Measurements from ENCODE around the gene FLRT1. TPM values are rescaled to one million over a fixed set of nuclear protein-coding genes. Genes with fewer than 3 reads are reported as not detected.

Gene FLRT1
- total and polyA plus RNA-seq, 4 donors = 0.02 to 0.32 (median 0.05) TPM; not detected in 1

GRCh38 chr11:64004590-64004984 lies 31.1 kb upstream of the FLRT1 start:
- H3K27ac ChIP-seq (ENCODE audit: low read depth in 1 of 2, low read length in 2 of 2) = no peak overlapping the region
- DNase-seq (ENCODE audit: low spot score) = no peak
- H3K36me3 ChIP-seq (ENCODE audit: control insufficient read depth in 4 of 4, insufficient read depth in 3 of 4, low read depth in 1 of 4, low read length in 3 of 4) = no peaks in the 10 kb centered on the region
- WGBS = 80% methylated on average over 4 of the region's 4 CpGs
- no peak overlapping the region for H3K9ac ChIP-seq (ENCODE audit: low read depth in 1 of 2, low read length in 2 of 2)
- no peak for TF ChIP-seq NR2F2 (IDR thresholded peaks at IDR 0.05)
- TF ChIP-seq, protein P1, sequence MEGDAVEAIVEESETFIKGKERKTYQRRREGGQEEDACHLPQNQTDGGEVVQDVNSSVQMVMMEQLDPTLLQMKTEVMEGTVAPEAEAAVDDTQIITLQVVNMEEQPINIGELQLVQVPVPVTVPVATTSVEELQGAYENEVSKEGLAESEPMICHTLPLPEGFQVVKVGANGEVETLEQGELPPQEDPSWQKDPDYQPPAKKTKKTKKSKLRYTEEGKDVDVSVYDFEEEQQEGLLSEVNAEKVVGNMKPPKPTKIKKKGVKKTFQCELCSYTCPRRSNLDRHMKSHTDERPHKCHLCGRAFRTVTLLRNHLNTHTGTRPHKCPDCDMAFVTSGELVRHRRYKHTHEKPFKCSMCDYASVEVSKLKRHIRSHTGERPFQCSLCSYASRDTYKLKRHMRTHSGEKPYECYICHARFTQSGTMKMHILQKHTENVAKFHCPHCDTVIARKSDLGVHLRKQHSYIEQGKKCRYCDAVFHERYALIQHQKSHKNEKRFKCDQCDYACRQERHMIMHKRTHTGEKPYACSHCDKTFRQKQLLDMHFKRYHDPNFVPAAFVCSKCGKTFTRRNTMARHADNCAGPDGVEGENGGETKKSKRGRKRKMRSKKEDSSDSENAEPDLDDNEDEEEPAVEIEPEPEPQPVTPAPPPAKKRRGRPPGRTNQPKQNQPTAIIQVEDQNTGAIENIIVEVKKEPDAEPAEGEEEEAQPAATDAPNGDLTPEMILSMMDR (IDR thresholded peaks at IDR 0.05; ENCODE audit: low read depth, low read length, missing input control) = no peak
- TF ChIP-seq RAD21 (IDR thresholded peaks at IDR 0.05) = no peak
- TF ChIP-seq GABPA (IDR thresholded peaks at IDR 0.05 in 1 of 2, conservative IDR thresholded peaks at IDR 0.05 in 1 of 2) = no peak
- TF ChIP-seq, protein P2, sequence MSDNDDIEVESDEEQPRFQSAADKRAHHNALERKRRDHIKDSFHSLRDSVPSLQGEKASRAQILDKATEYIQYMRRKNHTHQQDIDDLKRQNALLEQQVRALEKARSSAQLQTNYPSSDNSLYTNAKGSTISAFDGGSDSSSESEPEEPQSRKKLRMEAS (IDR thresholded peaks at IDR 0.05) = no peak
- H3K27me3 ChIP-seq (ENCODE audit: control insufficient read depth in 4 of 4, insufficient read depth in 4 of 4, low read length in 3 of 4) = no peaks in the 10 kb centered on the region
- H3K9me3 ChIP-seq (ENCODE audit: control insufficient read depth in 4 of 4, low read length in 3 of 4) = no peaks in the 10 kb centered on the region
- peaks cover 6 to 43% (median 14%) of the 10 kb centered on the region in 4 donors for H3K4me1 ChIP-seq (ENCODE audit: control insufficient read depth in 4 of 4, insufficient read depth in 4 of 4, low read length in 3 of 4)
- no peak overlapping the region for H3K4me3 ChIP-seq (ENCODE audit: low read depth in 1 of 3, low read length in 3 of 3)

DNA sequence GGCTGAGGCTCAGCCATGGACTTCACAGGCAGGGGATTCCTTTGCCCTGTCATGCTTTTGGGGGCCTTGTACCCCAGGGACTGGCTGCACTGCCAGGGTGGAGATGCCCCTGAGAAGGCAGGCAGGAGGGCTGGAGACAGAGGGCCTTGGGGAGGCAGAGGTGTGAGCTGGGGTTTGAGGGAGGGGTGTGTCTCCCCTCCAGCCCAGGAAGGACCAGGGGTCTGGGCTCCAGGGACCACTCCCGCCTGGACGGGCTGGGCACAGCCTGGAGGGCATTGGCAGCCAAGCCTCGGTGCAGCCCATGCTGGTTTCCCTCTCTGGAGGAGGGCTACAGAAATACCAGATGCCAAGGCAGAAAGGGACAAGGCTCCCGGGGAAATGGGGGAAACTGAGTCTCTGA lies 30.0 kb upstream of the FLRT1 start:
- no peak overlapping the region for H3K9ac ChIP-seq (ENCODE audit: low read depth in 1 of 2, low read length in 2 of 2)
- no peaks in the 10 kb centered on the region for H3K36me3 ChIP-seq (ENCODE audit: control insufficient read depth in 4 of 4, insufficient read depth in 3 of 4, low read depth in 1 of 4, low read length in 3 of 4)
- no peak for DNase-seq (ENCODE audit: low spot score)
- H3K27me3 ChIP-seq (ENCODE audit: control insufficient read depth in 4 of 4, insufficient read depth in 4 of 4, low read length in 3 of 4) = no peaks in the 10 kb centered on the region
- no peak overlapping the region for H3K27ac ChIP-seq (ENCODE audit: low read depth in 1 of 2, low read length in 2 of 2)
- H3K4me1 ChIP-seq (ENCODE audit: control insufficient read depth in 4 of 4, insufficient read depth in 4 of 4, low read length in 3 of 4) = peaks cover 3 to 33% (median 12%) of the 10 kb centered on the region in 4 donors
- WGBS = 97% methylated on average over 4 of the region's 4 CpGs
- no peaks in the 10 kb centered on the region for H3K9me3 ChIP-seq (ENCODE audit: control insufficient read depth in 4 of 4, low read length in 3 of 4)
- TF ChIP-seq, protein P2 (IDR thresholded peaks at IDR 0.05) = no peak
- TF ChIP-seq HNF4A (conservative IDR thresholded peaks at IDR 0.05) (no peak), RXRA (IDR thresholded peaks at IDR 0.05) (no peak), EGR1 (IDR thresholded peaks at IDR 0.05; ENCODE audit: low read depth in 2 of 2) (no peak), HNF4G (IDR thresholded peaks at IDR 0.05) (no peak), JUND (IDR thresholded peaks at IDR 0.05) (no peak), YY1 (IDR thresholded peaks at IDR 0.05) (no peak), RAD21 (IDR thresholded peaks at IDR 0.05) (no peak), REST (IDR thresholded peaks at IDR 0.05) (no peak), GABPA (IDR thresholded peaks at IDR 0.05 in 1 of 2, conservative IDR thresholded peaks at IDR 0.05 in 1 of 2) (no peak), FOXA1 (IDR thresholded peaks at IDR 0.05) (no peak), NR2F2 (IDR thresholded peaks at IDR 0.05) (no peak), SP1 (IDR thresholded peaks at IDR 0.05) (no peak), TAF1 (conservative IDR thresholded peaks at IDR 0.05) (no peak)
- TF ChIP-seq, protein P3, sequence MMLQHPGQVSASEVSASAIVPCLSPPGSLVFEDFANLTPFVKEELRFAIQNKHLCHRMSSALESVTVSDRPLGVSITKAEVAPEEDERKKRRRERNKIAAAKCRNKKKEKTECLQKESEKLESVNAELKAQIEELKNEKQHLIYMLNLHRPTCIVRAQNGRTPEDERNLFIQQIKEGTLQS (IDR thresholded peaks at IDR 0.05) = no peak
- TF ChIP-seq, protein P4, sequence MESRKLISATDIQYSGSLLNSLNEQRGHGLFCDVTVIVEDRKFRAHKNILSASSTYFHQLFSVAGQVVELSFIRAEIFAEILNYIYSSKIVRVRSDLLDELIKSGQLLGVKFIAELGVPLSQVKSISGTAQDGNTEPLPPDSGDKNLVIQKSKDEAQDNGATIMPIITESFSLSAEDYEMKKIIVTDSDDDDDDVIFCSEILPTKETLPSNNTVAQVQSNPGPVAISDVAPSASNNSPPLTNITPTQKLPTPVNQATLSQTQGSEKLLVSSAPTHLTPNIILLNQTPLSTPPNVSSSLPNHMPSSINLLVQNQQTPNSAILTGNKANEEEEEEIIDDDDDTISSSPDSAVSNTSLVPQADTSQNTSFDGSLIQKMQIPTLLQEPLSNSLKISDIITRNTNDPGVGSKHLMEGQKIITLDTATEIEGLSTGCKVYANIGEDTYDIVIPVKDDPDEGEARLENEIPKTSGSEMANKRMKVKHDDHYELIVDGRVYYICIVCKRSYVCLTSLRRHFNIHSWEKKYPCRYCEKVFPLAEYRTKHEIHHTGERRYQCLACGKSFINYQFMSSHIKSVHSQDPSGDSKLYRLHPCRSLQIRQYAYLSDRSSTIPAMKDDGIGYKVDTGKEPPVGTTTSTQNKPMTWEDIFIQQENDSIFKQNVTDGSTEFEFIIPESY (IDR thresholded peaks at IDR 0.05) = no peak
- no peak overlapping the region for H3K4me3 ChIP-seq (ENCODE audit: low read depth in 1 of 3, low read length in 3 of 3)
